NCI-H2171 treated with DMSO at 0.1 percent for 48 hours (cell line): ENCODE data around the gene N4BP3.
"Not testable (repeated sequence)": the region's sequence is repeated elsewhere in the genome, so short reads cannot be mapped to it uniquely, and the experiment has no call there.

Experiments
- DNase-seq: peaks from one replicate; lab custom pipeline; 2025; lab: John Stamatoyannopoulos, UW

The N4BP3 gene

DNA sequence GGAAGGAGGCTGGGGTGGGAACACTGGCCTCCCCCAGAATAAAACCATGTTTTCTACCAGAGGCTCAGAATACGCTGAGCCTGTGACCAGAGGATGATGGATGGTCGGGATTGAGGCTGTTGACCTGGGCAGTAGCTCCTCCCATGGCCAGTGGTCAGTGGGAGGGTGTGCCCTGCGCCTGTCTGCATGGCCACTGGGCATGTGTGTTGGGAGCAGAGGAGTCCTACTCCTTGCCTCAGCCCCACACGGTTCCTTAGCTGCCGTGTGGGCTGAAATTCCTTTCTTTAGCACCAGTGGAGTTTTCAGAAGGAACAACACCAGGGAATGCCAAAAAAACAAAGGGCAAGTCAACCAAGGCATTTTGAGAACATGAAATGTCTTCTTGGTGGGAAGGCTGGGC, 9.0 kb downstream of the N4BP3 start:
- no peak for DNase-seq

DNA sequence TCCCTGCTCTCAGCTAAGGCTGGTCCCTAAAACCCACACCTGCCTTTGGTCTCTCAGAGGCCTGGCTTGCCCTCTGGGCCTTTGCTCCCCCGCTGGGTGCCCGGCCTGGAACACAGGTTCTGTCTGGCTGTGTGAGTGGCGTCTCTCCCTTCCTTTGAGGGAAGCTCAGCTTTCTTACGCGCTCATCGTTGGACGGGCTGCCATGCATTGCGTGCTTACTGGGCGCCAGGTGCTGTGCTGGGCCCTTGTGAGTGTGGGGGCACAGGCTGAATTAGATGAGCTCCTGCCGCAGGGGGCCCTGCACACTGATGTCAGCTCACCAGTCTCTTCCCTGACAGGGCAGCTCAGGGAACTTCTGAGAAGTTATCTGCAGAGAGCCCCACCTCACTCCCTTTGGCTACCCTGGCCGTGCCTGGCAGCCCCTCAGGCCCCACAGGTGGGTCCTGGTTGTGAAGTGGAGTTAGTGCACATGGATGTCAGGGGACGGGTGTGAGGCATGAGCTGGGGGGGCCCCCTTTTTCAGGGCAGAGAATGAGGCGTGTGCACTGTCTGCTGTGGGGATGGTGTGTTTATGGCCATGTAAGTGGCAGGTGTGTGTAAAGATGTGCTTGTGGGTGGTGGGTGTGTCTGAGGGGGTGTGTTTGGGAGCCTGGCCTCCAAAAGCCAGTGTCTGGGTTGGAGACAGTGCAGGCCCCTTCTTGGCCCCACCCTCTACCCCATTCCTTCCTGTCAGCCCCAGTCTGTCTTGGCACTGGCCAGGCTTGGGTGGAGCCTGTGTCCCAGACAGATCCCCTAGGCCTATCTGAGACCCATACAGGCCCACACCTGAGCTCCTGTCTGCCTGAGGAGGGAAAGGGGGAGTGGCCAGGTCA, 10.0 kb downstream of the N4BP3 start:
- no peak for DNase-seq

DNA sequence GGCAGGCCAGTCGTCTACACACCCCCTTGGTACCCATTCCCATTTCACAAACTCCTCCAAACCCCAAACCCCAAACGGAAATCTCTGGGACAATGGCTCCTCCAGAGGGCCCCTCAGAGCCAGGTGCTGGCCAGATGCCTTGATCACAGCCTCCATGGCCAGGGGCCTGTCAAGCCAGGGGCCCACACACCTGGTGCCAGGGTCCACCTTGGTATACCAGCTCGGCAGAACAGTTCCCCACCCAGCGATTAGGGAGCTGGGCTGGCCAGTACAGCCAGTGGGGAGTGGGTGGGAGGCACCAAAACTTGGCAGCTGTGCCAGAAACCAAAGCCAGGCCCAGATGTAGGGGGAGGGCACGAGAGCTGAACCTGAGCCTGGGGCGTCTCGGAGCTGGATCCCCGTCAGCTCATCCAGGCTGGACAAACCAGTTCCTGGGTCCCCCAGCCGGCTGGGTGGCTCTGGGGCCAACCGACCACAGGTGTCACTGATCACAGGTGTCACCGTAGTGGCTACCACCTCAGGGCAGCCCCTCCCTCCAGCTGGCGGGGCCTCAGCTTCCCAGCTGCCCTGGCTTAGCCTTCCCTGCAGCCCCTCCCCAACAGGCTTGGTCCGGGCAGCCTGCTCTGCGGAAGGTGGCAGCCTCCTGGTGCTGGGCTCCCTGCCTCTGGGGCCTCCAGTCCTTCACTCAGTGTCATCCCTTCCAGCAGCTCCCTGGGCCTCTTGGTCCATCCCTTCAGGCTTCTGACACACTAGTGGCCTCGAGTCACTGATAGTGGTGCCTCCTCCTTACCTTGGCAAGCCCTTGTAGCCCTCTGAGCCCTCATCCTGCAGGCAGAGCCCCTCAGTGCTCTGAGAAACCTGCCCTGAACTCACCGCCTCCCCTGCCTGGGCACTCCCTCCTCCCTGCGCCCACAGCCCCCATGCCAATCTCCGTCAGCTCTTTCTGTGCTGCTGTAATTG, 10.9 kb downstream of the N4BP3 start:
- DNase-seq, result no peak

DNA sequence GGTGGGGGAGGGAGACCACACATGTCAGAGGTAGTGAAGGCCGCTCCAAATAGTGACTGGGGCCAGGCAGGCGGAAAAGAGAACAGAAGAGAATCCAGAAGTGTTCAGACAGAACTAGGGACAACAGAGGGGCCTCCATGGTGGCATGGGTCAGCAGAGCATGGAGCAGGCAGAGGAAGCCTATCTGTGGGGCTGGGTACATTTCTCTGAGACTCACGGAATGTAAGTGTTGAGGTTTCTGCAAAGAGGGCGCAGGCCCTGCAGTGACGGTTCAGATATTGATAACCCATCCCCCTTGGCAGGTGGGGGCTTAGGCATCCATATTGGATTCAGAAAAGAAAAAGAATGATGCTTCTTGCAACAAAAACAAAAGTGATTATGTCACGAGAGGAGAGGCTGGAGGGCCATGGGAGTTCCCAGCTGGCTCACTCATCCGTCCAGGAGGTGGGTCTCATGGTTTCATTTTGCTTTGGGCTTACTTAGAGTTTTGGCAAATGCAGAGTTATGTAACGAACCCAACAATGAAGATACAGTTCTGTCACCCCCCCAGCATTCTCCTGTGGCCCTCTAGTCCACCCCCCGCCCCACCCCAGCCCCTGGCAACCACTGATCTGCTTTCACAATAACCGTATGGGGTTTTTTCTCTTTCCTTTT, 12.0 kb downstream of the N4BP3 start:
- no peak for DNase-seq

DNA sequence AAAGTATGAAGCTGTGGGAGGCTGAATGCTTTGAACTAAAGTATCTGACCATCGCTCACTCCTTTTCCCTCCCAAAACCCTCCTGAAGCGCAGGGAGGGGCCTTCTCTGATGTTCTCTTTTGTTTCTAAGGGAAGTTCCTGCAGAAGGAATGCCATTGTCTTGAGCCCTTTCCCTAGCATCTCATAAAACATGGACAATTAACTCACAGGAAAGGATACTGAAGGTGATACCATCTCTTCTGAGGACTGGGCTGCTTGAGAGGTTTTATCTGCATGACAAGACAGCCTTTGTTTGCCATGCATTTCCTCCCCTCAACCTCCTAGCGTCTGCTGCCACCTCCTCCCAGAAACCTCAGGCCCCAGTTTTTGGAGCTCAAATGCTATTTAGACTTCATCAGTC, 13.2 kb downstream of the N4BP3 start:
- no peak for DNase-seq

DNA sequence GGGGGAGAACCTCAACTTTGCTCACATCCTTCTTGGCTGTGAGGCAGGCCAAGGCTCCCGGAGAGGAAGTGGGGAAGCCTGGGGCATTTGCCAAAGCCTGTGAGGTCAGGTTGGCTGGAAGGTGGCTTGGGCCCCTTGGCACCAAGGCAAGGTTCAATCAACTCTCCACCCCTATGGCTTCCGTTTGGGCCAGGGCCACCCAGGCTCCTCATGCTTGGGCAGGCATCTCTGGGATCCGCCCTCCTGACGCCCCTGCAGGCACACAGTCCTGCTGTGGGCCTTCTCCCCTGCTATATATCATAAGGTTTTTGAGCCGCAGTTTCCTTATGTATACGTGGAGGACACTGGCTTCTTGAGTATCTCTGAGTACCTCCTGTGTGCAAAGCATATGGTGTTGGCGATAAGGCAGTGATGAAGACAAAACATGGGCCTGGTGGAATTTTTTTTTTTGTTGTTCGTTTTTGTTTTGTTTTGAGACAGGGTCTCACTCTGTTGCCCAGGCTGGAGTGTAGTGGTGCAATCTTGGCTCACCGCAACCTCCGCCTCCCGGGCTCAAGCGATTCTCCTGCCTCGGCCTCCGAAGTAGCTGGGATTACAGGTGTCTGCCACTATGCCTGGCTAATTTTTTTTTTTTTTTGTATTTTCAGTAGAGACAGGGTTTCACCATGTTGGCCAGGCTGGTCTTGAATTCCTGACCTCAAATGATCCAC, 14.1 kb downstream of the N4BP3 start:
- DNase-seq, result not testable (repeated sequence)

DNA sequence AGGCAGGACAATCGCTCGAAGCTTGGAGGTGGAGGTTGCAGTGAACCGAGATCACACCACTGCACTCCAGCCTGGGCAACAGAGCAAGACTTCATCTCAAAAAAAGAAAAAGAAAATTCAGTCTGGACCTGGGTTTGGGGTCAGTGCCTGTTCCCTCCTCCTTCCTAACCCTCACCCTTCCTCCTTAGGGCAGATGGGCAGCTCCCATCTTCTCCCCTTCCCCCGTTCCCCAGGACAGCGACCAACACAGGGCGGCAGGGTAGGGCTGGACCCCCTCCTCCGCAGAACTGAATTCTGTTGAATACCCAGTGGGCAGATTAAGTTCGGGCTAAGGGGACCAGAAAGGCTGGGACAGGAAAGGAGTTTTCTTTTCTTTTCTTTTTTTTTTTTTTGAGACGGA, 16.0 kb downstream of the N4BP3 start:
- no peak for DNase-seq

DNA sequence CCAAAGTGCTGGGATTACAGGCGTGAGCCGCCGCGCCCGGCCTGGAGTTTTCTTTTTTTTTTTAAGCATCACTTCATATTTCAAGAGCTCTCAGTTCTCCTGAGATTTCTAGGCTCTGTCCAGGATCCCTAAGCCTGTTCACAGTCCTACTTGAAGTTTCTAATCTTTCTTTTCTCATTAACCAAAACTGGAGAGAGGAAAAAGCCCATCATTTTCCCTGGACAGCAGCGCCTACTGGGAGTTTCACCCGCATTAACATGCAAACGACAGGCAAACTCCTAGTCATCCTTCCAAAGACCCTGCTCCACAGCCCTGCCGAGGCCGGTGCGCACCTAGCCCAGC, 16.9 kb downstream of the N4BP3 start:
- DNase-seq, result peak; percentile 51

DNA sequence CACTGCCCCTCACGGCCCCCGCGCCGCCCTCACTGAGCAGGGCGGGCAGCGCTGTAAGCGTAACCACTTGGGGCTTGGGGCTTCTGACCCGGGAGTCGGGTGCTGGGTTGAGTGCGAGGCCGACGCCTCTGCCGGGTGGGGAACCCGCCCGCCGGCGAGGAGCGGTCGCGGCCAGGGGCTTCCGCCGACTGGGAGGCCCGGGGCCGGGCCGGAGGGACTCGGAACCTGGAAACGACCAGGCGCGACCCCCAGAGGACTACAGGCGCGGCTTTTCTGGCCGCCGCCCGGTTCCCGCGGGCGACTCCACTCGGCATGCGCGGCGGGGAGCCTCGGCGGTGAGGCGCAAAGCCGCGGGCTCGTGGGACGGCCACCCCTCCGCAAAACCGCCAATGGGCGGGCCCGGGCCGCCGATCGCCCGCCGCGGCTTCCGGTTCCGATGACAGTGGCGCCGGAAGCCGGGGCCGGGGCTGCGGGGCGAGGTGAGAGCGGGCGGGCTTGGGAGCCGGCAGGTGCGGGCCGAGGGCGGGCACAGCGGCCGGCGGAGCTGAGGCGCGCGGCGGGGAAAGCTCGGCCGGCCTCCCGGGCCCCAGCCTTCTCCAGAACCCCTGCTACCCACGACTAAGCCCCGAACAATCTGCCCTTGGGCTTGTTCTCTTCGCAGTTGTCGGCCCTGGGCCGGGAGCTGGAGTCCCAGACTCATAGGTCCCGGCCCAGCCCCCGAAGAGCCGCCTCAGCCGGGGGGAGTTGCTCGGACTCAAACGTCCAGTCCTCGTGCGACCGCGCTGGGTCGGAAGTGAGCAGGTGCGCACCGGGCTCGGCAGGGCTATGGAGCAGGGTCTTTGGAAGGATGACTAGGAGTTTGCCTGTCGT, 17.5 kb downstream of the N4BP3 start, which contains the start of gene RMND5B:
TSS of gene RMND5B (plus strand) at position 439 of the 870 bp plus-strand sequence. CDS start 7,106 bp downstream, outside the sequence.
- peak; percentile 52 for DNase-seq

DNA sequence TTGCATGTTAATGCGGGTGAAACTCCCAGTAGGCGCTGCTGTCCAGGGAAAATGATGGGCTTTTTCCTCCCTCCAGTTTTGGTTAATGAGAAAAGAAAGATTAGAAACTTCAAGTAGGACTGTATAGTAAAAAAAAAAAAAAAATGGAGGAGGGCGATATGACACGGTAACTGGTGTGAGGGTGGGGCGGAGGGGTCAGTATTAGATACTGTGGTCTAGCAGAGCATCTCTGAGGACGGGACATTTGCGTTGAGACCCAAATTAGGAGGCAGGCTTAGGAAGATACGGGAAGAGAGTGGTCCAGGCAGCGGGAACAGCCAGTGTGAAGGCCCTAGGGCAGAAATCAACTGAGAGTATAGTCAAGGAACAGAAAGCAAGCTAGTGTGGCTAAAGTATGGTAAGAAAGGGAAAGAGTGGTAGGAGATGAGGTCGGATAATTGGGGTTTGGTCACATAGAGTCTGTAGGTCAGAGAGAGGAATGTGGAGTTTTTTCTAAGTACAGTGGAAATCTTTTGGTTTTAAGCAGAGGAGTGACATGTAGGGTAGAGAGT, 18.2 kb downstream of the N4BP3 start:
- no peak for DNase-seq

DNA sequence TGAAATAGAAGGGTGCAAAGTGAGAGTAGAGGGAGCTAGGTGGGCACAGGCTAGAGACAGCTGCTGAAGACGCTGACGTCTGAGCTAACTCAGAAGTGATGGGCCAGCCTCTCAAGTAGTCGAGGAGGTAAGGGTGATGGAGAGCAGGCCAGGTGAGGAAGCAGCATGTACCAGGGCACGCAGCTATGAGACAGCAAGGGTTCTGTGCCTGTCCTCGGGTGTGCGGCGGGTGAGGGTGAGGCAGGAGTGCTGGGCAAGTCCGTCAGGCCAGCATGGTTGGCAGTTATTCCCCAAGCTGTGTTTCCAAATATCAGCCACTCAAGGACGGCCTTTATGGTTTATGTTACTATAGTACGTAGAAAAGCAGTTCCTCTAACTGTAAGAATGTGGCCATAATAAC, 23.7 kb downstream of the N4BP3 start:
- DNase-seq, result no peak

DNA sequence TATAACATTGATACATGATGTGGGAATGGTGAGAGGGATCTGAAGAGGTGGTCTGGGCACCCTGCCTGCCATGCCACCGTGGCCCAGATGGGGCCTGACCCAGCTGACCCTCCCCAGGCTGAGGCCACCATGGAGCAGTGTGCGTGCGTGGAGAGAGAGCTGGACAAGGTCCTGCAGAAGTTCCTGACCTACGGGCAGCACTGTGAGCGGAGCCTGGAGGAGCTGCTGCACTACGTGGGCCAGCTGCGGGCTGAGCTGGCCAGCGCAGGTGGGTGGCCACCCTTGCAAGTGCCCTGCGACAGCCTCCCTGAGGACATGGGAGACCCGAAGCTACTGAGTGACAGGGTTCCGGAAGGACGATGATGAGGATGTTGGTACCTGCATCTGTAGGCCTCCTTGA, 24.7 kb downstream of the N4BP3 start:
- no peak for DNase-seq

DNA sequence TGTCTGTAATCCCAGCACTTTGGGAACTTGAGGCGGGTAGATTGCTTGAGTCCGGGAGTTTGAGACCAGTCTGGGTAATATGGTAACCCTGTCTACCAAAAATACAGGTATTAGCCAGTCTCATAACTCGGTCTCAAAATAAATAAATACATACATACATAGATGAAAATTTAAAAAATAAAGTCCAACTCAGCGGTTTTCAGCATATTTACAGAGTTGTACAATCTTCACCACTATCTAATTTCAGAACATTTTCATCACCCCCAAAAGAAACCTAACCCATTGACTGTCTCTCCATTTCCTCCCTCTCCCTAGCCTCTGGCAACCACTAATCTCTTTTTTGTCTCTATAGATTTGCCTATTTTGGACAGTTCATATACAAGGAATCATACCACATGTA, 28.2 kb downstream of the N4BP3 start:
- DNase-seq, result no peak

DNA sequence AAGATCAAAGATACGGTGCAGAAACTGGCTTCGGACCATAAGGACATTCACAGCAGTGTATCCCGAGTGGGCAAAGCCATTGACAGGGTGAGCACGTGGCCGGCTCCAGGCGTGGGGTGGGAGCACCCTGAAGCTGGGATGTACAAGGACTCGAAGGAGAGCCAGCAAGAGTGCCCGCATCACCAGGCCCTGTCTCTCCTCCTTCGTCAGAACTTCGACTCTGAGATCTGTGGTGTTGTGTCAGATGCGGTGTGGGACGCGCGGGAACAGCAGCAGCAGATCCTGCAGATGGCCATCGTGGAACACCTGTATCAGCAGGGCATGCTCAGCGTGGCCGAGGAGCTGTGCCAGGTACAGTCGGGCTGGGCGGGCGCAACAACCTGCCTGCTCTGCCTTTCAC, 29.3 kb downstream of the N4BP3 start:
- no peak for DNase-seq

DNA sequence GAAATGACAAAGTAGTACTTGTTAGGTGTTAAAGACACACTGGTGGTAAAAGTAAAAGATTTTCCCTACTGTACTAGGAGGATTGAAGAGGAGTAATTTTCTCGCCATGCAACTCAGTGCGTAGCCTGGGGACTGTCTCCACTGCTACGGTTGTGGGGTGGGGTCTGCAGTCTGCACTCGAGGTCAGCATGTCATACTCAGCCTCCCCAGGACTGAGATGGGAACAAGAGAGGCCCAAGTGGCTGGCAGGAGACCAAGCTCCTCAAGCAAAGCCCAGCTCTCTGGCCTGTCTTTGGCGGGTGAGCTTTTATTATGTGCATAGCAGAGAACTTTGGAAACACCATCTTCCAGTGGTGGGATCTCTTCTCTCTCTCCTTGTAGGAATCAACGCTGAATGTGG, 29.9 kb downstream of the N4BP3 start:
- DNase-seq, result no peak

DNA sequence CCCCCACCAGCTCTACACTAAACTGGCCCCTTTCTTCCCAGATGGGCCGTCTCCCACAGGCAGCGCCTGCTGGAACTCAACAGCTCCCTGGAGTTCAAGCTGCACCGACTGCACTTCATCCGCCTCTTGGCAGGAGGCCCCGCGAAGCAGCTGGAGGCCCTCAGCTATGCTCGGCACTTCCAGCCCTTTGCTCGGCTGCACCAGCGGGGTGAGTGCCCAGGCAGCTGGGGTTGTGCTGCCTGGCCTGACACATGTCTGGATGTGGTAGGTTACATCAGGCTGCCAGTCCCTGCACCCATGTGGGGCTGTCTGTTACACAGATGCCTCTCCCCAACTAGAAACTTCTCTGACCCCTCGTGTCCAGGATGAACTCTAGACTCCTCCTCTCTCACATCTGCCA, 30.6 kb downstream of the N4BP3 start:
- DNase-seq, result peak; percentile 16

DNA sequence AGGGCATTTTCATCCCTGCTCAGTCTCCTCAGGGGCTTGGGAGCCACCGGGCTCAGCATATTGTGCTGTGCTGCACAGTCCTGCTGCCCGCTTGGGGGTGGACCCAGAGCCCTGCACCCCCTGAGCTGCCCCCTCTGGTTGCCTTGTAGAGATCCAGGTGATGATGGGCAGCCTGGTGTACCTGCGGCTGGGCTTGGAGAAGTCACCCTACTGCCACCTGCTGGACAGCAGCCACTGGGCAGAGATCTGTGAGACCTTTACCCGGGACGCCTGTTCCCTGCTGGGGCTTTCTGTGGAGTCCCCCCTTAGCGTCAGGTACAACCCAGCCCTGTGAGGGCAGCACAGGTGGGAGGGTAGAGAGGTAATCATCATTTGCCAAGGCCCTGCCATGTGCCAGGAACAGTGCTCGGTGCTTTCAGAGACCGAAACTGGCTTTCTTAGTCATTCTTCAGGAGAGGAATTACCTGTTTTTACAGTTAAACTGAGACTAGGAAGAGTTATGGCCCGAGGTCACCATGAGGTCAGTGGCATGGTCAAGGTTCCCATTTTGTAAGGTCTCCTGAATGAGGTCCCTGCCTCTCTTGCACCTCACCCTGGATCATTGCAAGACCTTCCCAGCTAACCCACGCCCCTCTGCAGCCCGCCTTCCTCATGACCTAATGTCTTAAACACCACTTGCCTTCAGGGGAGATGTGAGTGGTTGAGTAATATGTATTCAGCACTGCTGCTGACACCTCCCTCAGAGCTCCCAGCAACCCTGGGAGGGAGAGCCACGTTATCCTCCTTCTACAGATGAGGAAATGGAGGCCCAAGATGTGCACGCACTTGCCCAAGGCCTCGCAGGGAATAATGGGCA, 32.9 kb downstream of the N4BP3 start:
- DNase-seq, result peak; percentile 17

DNA sequence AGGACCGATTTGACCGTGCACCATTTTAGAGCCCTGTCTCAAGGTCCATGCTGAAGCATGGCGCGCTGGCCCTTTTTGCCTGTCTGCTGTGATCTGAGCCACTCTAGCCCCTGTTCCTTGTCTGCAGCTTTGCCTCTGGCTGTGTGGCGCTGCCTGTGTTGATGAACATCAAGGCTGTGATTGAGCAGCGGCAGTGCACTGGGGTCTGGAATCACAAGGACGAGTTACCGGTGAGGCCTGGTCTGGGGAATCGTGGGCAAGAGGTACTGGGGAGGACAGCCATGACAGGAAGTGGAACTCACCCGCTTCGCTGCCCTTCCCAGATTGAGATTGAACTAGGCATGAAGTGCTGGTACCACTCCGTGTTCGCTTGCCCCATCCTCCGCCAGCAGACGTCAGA, 34.1 kb downstream of the N4BP3 start:
- no peak for DNase-seq

DNA sequence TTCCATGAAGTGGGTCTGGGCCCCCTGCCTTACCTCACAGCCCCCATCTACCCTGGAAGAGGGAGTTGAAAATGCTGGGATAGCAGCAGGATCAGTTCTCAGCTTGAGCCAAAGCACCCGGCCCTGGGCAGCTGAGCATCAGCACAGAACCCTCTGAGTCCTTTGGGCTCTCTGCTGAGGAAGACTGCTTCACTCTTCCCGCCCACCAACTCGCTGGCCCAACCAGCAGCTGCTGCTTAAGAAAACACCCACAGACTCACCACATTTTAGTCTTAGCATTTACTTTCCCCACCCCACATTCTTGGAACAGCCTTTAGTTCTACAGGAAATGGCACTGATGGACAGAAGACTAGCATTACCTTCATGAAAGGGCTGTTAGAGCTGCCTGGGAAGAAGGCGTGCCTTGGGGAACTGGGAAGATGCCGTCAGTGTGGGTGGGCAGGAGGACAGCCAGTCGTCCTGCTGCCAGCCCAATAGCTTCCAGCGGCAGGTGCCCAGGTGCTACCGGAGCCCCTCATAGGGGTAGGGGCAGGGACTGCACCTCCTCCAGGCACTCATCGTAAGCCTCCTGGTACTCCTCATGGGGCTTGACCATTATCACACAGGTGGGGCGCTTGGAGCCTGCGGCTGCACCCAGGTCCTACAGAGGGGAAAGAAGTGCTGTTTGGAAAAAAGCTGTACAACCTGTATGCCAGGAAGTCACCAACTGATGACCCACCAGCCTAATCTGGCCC, 36.0 kb downstream of the N4BP3 start:
- DNase-seq, result no peak
